ENCODE measurements around the gene AGBL4.

- TF ChIP-seq POLR2A (IDR thresholded peaks at IDR 0.05; ENCODE audit: low read depth, low read length) (no peak), POLR2AphosphoS5 (IDR thresholded peaks at IDR 0.05; ENCODE audit: low read depth, low read length) (no peak), TAF1 (IDR thresholded peaks at IDR 0.05; ENCODE audit: low read depth, low read length) (no peak), POU2F2 (IDR thresholded peaks at IDR 0.05; ENCODE audit: low read depth, low read length) (no peak)
Observed at GRCh38 chr1:49526672-49527071, 497.1 kb downstream of the AGBL4 start.
